Upper lobe of right lung (tissue), 1 donor: ENCODE measurements around the gene PRKG1. TPM values are rescaled to one million over a fixed set of nuclear protein-coding genes. Genes with fewer than 3 reads are reported as not detected.

ENCODE experiments used
- ATAC-seq: fragments of 200-7000 bp; cut with Tn5 transposase; one replicate; pipeline ENCODE4 v1.9.1; 2020; ENCODE audit warnings: mild to moderate bottlenecking, moderate library complexity
- DNase-seq: peaks from one replicate; pipeline ENCODE4 v3.0.0-alpha.2; 2020
- H3K27ac ChIP-seq: fragments of 200-600 bp; one replicate; pipeline ENCODE4 v1.8.0; 2022
- H3K27me3 ChIP-seq: fragments of 200-600 bp; one replicate; pipeline ENCODE4 v1.8.0; 2022; ENCODE audit warnings: mild to moderate bottlenecking
- H3K36me3 ChIP-seq: fragments of 200-600 bp; one replicate; pipeline ENCODE4 v1.8.0; 2022
- H3K4me1 ChIP-seq: fragments of 200-600 bp; one replicate; pipeline ENCODE4 v1.8.0; 2022
- H3K4me3 ChIP-seq: fragments of 200-600 bp; one replicate; pipeline ENCODE4 v1.8.0; 2022; ENCODE audit warnings: mild to moderate bottlenecking
- H3K9me3 ChIP-seq: fragments of 200-600 bp; one replicate; pipeline ENCODE4 v1.8.0; 2022
- CTCF ChIP-seq: fragments of 200-600 bp; IDR thresholded peaks from one replicate; pipeline ENCODE4 v1.8.0; 2022; ENCODE audit warnings: antibody characterized with exemption
- intact Hi-C: fragments of 100-400 bp; cut with DNase I; formaldehyde crosslinking; loops from one replicate; pipeline ENCODE4 v1.11.0; 2022
- total RNA-seq: library from RNA; stranded (reverse); fragmentation: NEBNext Ultra II Directional; extraction: Animal tissue kit (Norgen Biotek cat#: 25700); gene quantifications from one replicate; pipeline ENCODE4 v1.2.1, GENCODE V29; 2021
- donor health status: DM: no; HTN: yes; CAD: no; lungs with severe emphysema.

PRKG1 gene
- total RNA-seq, 1 donor from 2014 or later = 30.0 TPM

- no peak for DNase-seq
- H3K27ac ChIP-seq = no peak overlapping the region
- intact Hi-C loops = loop anchor here (10.0 kb wide), 1 partner anchor 175 kb away; no protein-coding TSS in a partner anchor
- no peaks in the 10 kb centered on the region for H3K4me1 ChIP-seq
- no peak overlapping the region for H3K4me3 ChIP-seq
- no peak for ATAC-seq
- TF ChIP-seq CTCF = no peak
- H3K9me3 ChIP-seq = no peaks in the 10 kb centered on the region
- no peaks in the 10 kb centered on the region for H3K36me3 ChIP-seq
- no peaks in the 10 kb centered on the region for H3K27me3 ChIP-seq
These were observed 1245.6 kb downstream of the PRKG1 start for GRCh38 chr10:52319926-52320325.

- DNase-seq (no peak), ATAC-seq (peak; percentile 32)
- Histone ChIP-seq H3K9me3 (no peaks in the 10 kb centered on the region), H3K4me1 (no peaks in the 10 kb centered on the region), H3K27ac (no peak overlapping the region), H3K36me3 (no peaks in the 10 kb centered on the region), H3K27me3 (peaks cover 8% of the 10 kb centered on the region), H3K4me3 (no peak overlapping the region)
- TF ChIP-seq CTCF = no peak
- intact Hi-C loops = no loop called here
These were observed 1248.0 kb downstream of the PRKG1 start for GRCh38 chr10:52322323-52322722.

- Histone ChIP-seq H3K4me3 (no peak overlapping the region), H3K4me1 (no peaks in the 10 kb centered on the region), H3K9me3 (no peaks in the 10 kb centered on the region), H3K36me3 (no peaks in the 10 kb centered on the region), H3K27ac (no peak overlapping the region), H3K27me3 (peaks cover 8% of the 10 kb centered on the region)
- TF ChIP-seq CTCF = no peak
- DNase-seq (no peak), ATAC-seq (no peak)
- intact Hi-C loops = no loop called here
These were observed 1248.6 kb downstream of the PRKG1 start for GRCh38 chr10:52322936-52323335.

GRCh38 chr10:52326382-52326781, 1252.1 kb downstream of the PRKG1 start:
- no peaks in the 10 kb centered on the region for H3K36me3 ChIP-seq
- intact Hi-C loops = no loop called here

GRCh38 chr10:52331638-52332364, 1257.5 kb downstream of the PRKG1 start:
- Histone ChIP-seq H3K36me3 (no peaks in the 10 kb centered on the region), H3K4me3 (no peak overlapping the region), H3K27me3 (peaks cover under 1% of the 10 kb centered on the region), H3K27ac (no peak overlapping the region), H3K4me1 (no peaks in the 10 kb centered on the region), H3K9me3 (no peaks in the 10 kb centered on the region)
- ATAC-seq = no peak
- intact Hi-C loops = no loop called here
- DNase-seq = no peak
- no peak for TF ChIP-seq CTCF

More at GRCh38 chr10:52326382-52326781, 1252.1 kb downstream of the PRKG1 start:
- Histone ChIP-seq H3K27ac (no peak overlapping the region), H3K27me3 (peaks cover 8% of the 10 kb centered on the region), H3K9me3 (no peaks in the 10 kb centered on the region), H3K4me3 (no peak overlapping the region), H3K4me1 (no peaks in the 10 kb centered on the region)
- DNase-seq = no peak
- ATAC-seq = no peak
- TF ChIP-seq CTCF = no peak
